Glutamatergic neuron (in vitro differentiated cells): ENCODE results near the gene USP40. TPM values are rescaled to one million over a fixed set of nuclear protein-coding genes. Genes with fewer than 3 reads are reported as not detected.

Source experiments
- DNase-seq: peaks from one replicate; pipeline ENCODE4 v3.0.0; 2022
- H3K27ac Mint-ChIP-seq: one replicate; pipeline ENCODE4 v1.8.0; 2020; ENCODE audit warnings: mild to moderate bottlenecking, mixed read lengths, inconsistent platforms; ENCODE audit not compliant: unreplicated experiment
- H3K27me3 Mint-ChIP-seq: one replicate; pipeline ENCODE4 v1.8.0; 2020; ENCODE audit warnings: mild to moderate bottlenecking, moderate library complexity, mixed read lengths, inconsistent platforms; ENCODE audit not compliant: unreplicated experiment
- H3K36me3 Mint-ChIP-seq: one replicate; pipeline ENCODE4 v1.8.0; 2020; ENCODE audit warnings: mild to moderate bottlenecking, mixed read lengths, inconsistent platforms; ENCODE audit not compliant: unreplicated experiment
- H3K4me1 Mint-ChIP-seq: one replicate; pipeline ENCODE4 v1.8.0; 2020; ENCODE audit warnings: mild to moderate bottlenecking, low read depth, mixed read lengths, inconsistent platforms; ENCODE audit not compliant: unreplicated experiment
- H3K4me3 Mint-ChIP-seq: one replicate; pipeline ENCODE4 v1.8.0; 2020; ENCODE audit warnings: mild to moderate bottlenecking, mixed read lengths, inconsistent platforms; ENCODE audit not compliant: unreplicated experiment
- H3K9me3 Mint-ChIP-seq: one replicate; pipeline ENCODE4 v1.8.0; 2020; ENCODE audit warnings: mild to moderate bottlenecking, moderate library complexity, mixed read lengths, inconsistent platforms; ENCODE audit not compliant: unreplicated experiment
- CTCF ChIP-seq: fragments of 200-600 bp; sonication (generic); IDR thresholded peaks from one replicate; pipeline ENCODE4 v1.5.0; 2021; ENCODE audit not compliant: partially characterized antibody, unreplicated experiment
- total RNA-seq: library from RNA; stranded (reverse); fragmentation: NEBNext Ultra II Directional; extraction: Animal tissue kit (Norgen Biotek cat#: 25700); gene quantifications from one replicate; pipeline ENCODE4 v1.2.1, GENCODE V29; 2021; ENCODE audit not compliant: unreplicated experiment

USP40 gene
- total RNA-seq, 1 donor from 2014 or later = 21.8 TPM

DNA sequence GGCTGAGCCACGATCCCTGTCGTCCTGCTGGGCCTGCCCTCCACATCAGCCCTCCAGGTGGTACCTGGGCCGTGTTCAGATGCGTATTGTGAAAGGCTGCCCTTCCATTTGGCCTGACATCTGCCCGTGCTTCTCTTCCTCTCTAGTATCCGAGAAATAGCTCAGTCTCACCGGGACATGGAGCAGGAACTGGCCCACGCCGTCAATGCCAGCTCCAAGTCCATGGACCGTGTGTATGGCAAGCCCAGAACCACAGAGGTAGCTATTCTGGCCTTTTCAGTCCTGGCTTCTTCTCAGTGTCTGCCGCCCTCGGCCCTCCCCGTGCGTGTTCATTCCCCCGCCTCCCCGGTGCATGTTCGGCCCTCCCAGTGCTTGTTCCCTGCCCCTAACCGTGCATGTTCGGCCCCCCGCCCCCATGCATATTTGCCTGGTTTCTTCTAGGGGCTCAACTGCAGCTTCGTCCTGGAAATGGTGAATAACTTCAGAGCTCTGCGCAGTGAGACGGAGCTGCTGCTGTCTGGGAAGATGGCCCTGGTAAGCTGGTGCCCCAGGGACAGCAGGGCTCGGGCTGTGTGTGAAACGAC, 104.3 kb downstream of the USP40 start:
- Mint-ChIP-seq H3K9me3 (peaks cover 7% of the 10 kb centered on the region), H3K36me3 (peaks cover 17% of the 10 kb centered on the region), H3K27ac (no peak overlapping the region), H3K4me1 (no peaks in the 10 kb centered on the region), H3K27me3 (peaks cover 3% of the 10 kb centered on the region), H3K4me3 (no peak overlapping the region)
- peak; percentile 6 for DNase-seq
- no peak for TF ChIP-seq CTCF

- Mint-ChIP-seq H3K4me1 (no peaks in the 10 kb centered on the region), H3K36me3 (peaks cover 16% of the 10 kb centered on the region), H3K4me3 (no peak overlapping the region), H3K27ac (no peak overlapping the region), H3K9me3 (peaks cover 7% of the 10 kb centered on the region), H3K27me3 (peaks cover 3% of the 10 kb centered on the region)
- no peak for DNase-seq
- no peak for TF ChIP-seq CTCF
These were observed 105.1 kb downstream of the USP40 start for GRCh38 chr2:233461481-233461891.

- peaks cover 3% of the 10 kb centered on the region for H3K27me3 Mint-ChIP-seq
These were observed 105.7 kb downstream of the USP40 start for GRCh38 chr2:233460726-233461441.

GRCh38 chr2:233459426-233459825, 107.2 kb downstream of the USP40 start:
- Mint-ChIP-seq H3K4me1 (no peaks in the 10 kb centered on the region), H3K36me3 (peaks cover 13% of the 10 kb centered on the region), H3K27me3 (peaks cover 3% of the 10 kb centered on the region), H3K4me3 (no peak overlapping the region), H3K9me3 (peaks cover 7% of the 10 kb centered on the region), H3K27ac (no peak overlapping the region)
- no peak for DNase-seq
- no peak for TF ChIP-seq CTCF

More at GRCh38 chr2:233460726-233461441, 105.7 kb downstream of the USP40 start:
- no peak overlapping the region for H3K4me3 Mint-ChIP-seq
- no peak for TF ChIP-seq CTCF
- H3K9me3 Mint-ChIP-seq = peaks cover 7% of the 10 kb centered on the region
- DNase-seq = no peak
- H3K27ac Mint-ChIP-seq = no peak overlapping the region
- peaks cover 13% of the 10 kb centered on the region for H3K36me3 Mint-ChIP-seq
- no peaks in the 10 kb centered on the region for H3K4me1 Mint-ChIP-seq

GRCh38 chr2:233458826-233459225, 107.8 kb downstream of the USP40 start:
- H3K27me3 Mint-ChIP-seq = peaks cover 3% of the 10 kb centered on the region
- H3K4me3 Mint-ChIP-seq = no peak overlapping the region
- H3K9me3 Mint-ChIP-seq = peaks cover 5% of the 10 kb centered on the region
- no peak overlapping the region for H3K27ac Mint-ChIP-seq
- peaks cover 1% of the 10 kb centered on the region for H3K4me1 Mint-ChIP-seq
- no peak for TF ChIP-seq CTCF
- no peak for DNase-seq
- H3K36me3 Mint-ChIP-seq = peaks cover 12% of the 10 kb centered on the region
